NCI-H2107 treated with DMSO at 0.1 percent for 48 hours (cell line): ENCODE data around the gene NPHP4.
"Not testable (repeated sequence)": the region's sequence is repeated elsewhere in the genome, so short reads cannot be mapped to it uniquely, and the experiment has no call there.

Experiments used
- DNase-seq: peaks from one replicate; lab custom pipeline; 2025; ENCODE audit not compliant: unreplicated experiment; lab: John Stamatoyannopoulos, UW

Gene NPHP4

GRCh38 chr1:5860277-5860676 is 131.9 kb downstream of the NPHP4 start:
- no peak for DNase-seq

GRCh38 chr1:5859766-5860165 is 132.5 kb downstream of the NPHP4 start:
- no peak for DNase-seq

- DNase-seq: no peak
Measured at GRCh38 chr1:5858844-5859407, 133.3 kb downstream of the NPHP4 start.

GRCh38 chr1:5858246-5858645 is 134.0 kb downstream of the NPHP4 start:
- no peak for DNase-seq

GRCh38 chr1:5857508-5858090 is 134.6 kb downstream of the NPHP4 start:
- no peak for DNase-seq

DNA sequence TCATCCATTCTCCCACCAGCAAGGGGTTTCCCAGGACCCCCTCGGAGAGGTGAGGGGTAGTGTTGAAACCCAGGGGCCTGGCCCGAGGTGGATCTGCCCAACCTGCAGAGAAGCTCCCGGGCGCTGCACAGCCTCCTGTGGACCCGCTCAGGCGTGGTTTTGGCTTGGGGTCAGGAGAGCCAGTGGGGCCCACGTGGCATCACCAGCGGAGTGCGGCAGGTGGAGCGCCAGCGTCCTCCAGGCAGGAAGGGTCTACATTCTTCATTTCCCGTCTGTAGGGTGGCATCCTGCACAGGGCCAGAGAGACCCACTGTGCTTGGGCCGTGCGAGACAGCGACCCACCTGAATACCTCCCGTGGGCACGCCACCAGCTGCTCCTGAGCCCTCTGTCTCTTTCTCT is 135.2 kb downstream of the NPHP4 start:
- no peak for DNase-seq

DNA sequence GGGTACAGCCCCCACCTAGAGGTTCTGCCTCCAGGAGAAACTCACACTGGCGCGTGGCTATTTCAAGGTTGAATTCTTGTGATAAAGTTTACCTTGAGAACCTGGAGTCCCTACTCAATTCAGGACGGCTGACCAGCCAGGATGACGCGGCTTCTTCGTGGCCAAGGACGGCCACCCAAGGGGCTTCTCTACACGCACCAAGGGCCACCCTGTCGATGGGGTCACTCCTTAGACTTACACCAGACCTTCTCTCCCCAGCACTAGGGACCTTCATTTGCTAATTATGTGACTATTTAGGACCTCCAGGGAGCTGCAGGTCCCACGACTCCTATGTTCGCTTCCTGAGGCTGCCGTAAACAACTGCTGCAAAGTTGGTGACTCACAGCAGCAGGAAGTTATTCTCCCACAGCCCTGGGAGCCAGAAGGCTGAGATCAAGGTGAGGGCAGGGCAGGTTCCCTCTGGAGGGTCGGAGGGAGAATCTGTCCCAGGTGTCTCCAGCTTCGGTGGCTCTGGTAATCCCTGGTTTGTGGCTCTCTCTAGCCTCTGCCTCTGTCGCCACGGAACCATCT is 135.9 kb downstream of the NPHP4 start:
- DNase-seq: no peak

GRCh38 chr1:5855196-5855897 is 136.9 kb downstream of the NPHP4 start:
- no peak for DNase-seq

- DNase-seq: no peak
Measured at GRCh38 chr1:5854754-5855153, 137.5 kb downstream of the NPHP4 start.

DNA sequence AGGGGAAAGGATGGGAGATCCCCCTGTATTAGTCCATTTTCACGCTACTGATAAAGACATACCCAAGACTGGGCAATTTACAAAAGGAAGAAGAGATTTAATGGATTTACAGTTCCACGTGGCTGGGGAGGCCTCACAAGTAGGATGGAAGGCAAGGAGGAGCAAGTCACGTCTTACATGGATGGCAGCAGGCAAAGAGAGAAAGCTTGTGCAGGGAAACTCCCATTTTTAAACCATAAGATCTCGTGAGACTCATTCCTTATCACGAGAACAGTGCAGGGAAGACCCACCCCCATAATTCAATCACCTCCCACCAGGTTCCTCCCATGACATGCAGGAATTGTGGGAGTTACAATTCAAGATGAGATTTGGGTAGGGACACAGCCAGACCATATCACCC is 138.4 kb downstream of the NPHP4 start:
- DNase-seq: not testable (repeated sequence)

DNA sequence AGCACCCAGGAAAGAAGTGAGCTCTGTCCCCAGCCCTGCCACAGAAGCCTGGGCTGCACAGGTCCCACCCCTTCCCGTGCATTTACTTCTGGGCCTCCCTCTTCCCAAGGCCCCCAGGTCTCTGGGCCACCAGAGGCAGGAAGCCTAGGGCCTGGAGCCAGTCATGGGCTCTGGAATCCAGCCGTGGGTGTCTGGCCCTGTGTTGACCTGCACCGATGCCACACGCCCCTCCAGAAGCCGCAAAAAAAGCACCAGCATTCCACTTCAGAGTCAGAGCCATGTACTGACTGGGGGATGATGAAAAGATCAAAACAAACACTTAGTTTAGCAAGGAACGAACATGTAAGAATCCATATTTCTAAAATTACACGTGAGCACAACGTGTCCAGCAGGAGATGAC is 141.7 kb downstream of the NPHP4 start:
- DNase-seq: no peak

DNA sequence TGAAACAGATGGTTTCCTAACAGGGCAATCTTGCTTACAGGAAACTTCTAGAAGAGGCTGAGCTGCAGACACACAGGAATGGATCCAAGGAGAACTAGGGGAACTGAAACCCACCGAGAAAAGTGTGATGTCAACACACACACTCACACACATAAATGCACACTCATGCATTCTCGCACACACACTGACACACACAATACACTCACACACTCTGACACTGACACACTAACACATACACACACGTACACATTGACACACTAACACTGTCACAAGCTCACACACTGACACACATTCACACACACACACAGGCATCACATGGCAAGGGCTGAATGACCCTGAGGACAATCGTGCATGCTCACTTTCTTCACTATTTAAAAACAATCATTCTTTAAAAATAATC is 142.7 kb downstream of the NPHP4 start:
- no peak for DNase-seq

DNA sequence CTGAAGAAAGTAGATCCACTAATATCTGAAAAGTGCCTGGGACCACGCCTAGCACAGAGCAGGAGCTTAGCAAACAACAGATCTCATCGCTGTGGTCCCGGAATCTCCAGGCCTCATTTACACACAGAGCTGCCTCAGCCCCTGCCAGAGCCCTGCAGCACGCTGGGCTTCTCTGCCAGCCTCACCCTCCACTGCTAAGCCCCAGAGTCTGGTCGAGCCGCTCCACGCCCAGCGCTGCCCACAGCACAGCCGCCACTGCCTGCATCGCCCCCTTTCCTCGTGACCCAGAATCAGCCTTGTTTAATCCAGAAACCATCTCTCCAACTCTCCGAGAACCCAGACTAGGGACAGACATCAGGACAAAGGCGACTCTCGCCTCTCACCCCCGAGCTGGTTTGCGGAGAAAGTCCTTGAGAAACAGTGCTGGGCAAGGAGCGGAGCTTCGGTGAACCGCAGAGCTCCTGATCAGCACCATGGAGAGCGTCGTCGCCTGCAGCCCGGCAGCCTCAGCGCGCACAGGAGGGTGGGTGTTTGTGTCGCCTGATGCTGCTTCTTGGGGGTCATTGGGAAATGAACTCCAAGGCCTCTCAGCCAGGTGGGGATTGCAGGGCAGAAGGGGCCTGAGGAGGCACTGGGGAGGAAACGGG is 145.1 kb downstream of the NPHP4 start:
- DNase-seq: no peak

GRCh38 chr1:5845376-5845775 is 146.8 kb downstream of the NPHP4 start:
- DNase-seq: no peak

- DNase-seq: no peak
Measured at GRCh38 chr1:5844442-5844841, 147.8 kb downstream of the NPHP4 start.

- no peak for DNase-seq
Measured at GRCh38 chr1:5843521-5844096, 148.6 kb downstream of the NPHP4 start.

GRCh38 chr1:5842679-5843078 is 149.5 kb downstream of the NPHP4 start:
- DNase-seq: no peak

GRCh38 chr1:5840551-5841001 is 151.6 kb downstream of the NPHP4 start:
- no peak for DNase-seq

- no peak for DNase-seq
Measured at GRCh38 chr1:5839881-5840550, 152.2 kb downstream of the NPHP4 start.

DNA sequence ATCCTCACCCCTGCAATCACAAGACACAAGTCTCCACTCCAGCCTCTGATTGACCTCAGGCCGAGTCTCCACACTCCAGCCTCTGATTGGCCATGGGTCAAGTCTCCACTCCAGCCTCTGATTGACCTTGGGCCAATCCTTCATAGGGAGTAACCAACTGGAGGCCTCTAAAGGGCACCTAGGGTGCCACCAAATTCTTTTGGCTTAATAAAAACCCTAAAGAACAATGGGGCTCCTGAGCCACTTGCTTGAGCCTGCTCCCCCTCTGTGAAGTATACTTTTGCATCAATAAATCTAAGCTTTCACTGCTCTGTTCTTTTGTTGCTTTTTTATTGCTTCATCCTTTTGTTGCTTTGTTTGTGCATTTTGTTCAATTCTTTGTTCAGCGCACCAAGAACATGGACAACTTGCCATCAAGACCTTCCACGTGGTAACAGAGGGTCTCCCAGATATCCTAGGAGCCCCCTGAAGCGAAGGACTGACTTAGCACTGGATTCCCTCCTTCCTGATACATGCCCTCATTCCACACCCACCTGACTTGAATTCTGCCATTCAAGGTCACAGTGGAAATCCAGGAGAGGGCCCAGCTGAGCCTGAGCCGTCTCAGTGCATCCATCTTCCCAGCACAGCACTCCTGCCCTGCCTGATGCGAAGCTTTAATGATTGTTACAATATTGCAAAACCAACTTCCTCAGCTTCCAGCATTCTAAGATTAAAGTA is 152.9 kb downstream of the NPHP4 start:
- DNase-seq: no peak
